GM21447 (cell line): ENCODE results near the gene GHRL.
"Not testable (repeated sequence)": the region's sequence is repeated elsewhere in the genome, so short reads cannot be mapped to it uniquely, and the experiment has no call there.

Source experiments
- ATAC-seq: cut with Tn5 transposase; IDR thresholded peaks from one replicate; pipeline ENCODE4 v1.9.1; 2021; ENCODE audit not compliant: unreplicated experiment

The GHRL gene

DNA sequence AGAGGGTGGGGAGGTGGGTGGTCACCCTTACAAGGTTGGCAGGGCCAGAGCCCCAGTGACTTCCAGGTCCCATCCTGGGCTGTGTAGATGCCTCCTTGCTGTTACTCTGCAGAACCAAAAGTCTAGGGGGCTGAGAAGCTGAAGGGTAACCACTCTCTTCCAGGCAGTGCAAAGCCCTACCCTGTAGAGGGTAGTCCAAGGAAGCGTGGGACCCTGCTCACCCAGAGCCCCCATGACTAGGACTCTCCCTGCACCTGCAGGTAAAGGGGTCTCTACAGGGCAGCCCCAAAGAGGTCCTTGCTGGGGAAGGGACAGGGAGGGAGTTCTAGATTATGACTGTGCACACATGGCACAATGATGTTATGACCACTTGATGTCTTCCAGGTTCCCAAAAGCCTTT is 14.2 kb downstream of the GHRL start:
- ATAC-seq: no peak

DNA sequence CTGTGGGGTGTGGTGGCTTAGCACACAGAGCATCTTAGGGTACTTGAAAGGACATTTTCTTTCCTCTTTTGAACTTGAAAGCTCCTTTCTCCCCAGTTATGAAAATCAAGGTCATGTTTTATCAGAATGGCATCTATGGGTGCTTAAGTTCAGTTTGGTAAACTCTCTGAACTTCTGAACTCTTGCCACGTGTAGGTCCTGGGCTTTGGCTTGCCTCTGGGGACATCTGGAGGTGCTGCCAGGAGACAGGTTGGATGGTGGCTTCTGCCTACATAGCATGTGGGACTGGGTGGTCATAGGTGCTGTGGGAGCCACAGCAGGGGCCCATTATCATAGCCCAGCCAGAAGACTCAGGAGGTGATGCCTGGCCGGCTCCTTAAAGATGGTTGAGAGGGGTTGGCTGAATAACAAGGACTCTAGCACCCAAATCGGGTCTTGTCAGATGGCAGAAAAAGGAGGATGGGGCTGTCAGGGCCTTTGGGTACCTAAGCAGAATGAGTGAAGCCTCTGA is 15.6 kb downstream of the GHRL start:
- ATAC-seq: no peak

DNA sequence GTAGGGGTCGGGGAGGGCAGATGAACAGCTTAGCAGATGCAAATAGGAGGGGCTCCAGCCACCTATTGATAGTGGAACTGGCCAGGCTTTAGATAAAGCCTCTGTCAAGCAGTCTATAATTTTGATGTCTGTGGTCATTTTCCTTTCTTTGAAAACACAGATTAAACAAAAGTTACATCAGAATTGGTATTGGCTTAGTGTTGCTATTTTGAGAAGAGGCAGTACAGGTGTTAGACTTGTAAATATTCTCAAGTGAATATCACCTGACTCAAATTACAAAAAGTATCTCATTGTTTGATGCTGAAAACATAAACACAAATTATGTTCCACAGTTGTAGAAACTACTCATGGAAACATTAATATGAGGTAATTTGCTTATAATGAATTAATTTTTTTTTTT is 18.1 kb downstream of the GHRL start:
- no peak for ATAC-seq

DNA sequence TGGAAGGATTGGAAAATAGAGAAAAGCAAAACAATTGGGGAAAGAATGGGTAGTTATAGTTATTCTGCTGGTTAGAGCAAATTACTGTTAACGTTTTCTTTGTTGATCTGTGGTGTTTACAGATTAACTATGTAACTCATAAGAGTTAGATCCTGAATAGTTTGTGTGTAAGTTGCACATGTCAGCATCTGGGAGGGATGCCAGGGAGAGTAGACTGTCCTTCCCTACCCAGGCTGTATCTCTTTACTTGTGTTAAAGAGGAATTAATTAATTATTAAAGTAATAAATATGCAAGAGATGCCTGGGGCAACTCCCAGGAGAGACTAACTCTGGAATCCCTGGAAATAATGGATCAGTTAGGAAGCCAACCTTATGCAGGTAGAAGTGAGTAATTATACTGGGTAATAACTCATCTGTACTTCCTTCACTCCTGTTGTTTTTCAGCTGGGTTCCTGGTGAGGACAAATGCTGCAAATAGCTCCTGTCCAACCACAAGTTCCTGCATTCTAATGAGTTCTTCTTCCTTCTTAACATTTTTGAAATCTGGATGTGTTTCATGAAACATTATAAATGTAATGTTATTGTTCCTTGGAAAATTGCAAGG is 18.9 kb downstream of the GHRL start:
- ATAC-seq: no peak

DNA sequence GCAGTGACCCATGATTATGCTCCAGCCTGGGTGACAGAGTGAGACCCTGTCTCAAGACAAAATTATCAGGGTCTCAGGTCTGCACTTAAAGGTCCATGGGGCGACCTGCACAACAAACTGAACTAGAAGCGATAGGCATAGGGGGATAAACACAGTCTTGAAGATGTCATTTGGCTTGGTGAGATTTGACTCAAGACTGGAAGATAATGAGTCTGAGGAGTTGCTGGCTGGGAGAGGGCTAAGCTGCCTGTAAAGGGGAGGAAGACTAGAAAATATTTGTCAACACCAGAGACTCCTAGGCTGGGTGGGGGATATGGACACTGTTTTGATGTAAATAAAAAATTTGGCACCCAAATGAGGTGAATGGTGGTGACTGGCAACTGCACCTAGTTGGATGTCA is 19.8 kb downstream of the GHRL start:
- no peak for ATAC-seq

DNA sequence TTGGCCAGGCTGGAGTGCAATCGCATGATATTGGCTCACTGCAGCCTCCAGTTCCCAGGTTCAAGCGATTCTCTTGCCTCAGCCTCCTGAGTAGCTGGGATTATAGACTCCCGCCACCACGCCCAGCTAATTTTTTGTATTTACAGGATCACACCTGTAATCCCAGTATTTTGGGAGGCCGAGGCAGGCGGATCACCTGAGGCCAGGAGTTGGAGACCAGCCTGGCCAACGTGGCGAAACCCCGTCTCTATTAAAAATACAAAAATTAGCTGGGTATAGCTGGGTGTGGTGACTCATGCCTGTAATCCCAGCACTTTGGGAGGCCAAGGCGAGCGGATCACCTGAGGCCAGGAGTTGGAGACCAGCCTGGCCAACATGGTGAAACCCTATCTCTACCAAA is 20.3 kb downstream of the GHRL start:
- ATAC-seq: not testable (repeated sequence)

DNA sequence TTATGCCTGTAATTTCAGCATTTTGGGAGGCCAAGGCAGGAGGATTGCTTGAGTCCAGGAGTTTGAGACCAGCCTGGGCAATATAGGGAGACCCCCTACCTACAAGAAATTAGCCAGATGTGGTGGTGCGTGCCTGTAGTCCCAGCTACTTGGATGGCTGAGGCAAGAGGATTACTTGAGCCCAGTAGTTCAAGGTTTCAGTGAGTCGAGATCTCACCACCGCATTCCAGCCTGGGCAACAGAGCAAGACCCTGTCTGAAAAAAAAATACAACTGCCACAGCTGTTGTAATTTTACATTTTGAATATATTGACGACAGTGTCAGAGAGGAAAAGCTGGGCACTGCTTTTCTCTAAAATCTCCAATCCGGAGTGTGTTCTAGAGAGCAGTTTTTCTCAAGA is 23.3 kb downstream of the GHRL start:
- ATAC-seq: no peak

DNA sequence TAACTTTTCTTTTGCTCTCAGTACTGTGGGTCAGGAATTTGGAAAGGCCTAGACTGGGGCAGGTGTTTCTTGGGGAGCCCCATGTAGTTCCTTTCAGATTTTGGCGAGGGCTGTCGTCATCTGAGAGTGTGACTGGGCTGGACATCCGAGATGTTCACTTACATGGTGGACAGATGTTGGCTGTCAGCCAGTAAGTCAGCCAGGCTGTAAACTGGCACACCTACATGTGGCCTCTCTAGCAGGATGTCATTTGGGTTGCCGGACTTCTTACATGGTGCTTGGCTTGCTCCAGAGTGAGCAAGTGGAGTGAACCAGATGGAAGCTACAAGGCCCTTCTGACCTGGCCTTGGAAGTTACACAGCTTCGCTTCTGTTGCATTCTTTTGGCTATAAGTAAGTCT is 23.8 kb downstream of the GHRL start:
- no peak for ATAC-seq

DNA sequence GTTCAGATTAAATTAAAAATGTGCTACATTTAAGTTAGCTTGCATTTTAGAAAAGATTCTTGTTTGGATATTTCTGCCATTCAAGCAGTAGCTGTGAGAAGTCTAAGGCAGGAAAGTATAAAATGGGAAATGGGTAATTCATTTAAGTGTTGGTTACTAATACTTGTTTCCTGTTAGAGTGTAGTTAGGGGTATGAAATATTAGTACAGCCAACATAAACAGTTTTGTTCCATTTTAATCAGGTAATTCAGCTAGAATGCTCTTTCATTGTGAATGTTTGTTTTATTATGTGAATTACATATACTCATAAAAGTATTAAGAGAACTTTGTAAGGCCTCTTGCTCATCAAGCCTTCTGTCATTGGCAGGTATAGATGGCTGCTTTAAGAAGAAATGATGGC is 24.6 kb downstream of the GHRL start:
- ATAC-seq: no peak

DNA sequence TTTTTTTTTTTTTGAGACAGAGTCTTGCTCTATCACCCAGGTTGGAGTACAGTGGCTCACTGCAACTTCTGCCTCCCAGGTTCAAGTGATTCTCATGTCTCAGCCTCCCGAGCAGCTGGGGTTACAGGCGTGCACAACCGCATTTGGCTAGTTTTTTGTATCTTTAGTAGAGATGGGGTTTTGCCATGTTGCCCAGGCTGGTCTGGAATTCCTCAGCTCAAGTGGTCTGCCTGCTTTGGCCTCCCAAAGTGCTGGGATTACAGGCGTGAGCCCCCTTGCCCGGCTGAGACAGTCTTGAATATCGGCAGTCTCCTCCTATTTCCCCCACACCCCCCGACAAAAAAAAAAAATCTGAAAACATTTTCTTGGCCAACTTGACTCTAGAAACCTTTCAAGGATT is 25.8 kb downstream of the GHRL start:
- not testable (repeated sequence) for ATAC-seq

DNA sequence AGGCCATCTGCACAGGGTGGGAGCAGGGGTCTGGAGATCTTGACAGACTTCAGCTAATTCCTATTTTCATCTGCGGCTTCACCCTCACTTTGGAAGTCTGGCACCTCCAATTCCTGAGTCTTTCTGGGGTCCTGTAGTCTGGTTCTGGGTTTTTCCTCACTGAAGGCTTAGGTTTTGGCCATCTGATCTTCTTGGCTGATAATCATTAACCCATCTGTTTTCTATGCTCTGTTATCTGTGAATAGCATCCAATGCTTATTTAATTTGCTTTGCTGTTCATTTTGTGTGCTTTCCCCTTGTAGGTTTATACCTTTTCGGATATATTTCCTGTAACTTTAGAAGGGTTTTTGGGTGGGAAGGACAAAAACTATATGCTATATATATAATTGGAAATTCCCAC is 26.9 kb downstream of the GHRL start:
- ATAC-seq: no peak

DNA sequence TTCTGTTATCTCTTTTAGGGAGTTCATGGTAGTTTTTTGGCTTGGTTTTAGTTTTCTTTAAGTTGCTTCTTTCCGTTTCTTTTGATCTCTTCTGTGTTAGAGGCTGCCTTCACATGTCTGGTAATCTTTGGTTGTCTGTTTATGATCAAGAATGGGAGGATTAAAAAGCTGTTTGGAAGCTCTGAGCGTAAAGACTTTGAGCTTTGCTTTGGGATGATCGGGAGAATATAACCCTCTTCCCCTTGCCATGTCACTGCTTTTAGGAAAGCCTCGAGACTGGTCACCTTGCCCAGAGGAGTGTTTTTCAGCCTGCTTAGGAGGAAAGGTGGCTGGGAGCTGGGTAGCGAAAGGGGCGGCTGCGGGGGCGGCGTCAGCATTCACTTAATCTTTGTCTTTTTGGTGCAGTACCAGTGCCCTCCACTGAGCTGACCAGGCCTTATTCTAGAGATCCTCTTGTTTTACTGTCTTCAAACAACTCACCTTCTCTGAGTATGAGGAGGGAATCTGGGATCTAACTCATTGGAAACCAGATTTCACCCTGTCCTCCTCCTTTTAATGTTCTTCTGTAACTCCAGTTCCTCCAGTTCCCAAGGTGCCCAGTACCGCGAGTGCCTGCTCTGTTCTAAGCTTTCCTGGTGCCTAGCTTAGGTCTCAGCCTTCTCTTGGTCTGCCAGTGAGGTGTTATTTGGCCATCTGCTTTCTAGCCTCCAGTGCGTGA is 28.9 kb downstream of the GHRL start:
- ATAC-seq: no peak

DNA sequence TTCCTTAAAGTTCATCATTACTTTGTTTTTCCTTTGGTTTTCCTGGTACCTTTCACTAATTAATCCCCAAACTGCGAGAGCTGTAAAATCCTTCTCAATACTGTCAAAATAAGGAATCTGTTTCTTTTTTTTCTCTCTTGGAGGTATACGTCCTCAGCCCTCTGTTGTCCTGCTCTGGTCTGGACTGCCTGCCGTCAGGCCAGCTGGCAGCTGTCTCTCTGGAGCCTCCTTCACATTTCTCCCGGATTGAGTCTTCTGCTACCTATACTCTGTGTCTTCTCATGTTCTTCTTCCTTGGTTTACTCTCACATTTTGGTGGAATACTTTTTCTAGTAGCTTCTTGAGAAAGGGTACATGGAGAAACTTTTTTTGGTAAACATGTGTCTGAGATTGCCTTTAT is 30.7 kb downstream of the GHRL start:
- ATAC-seq: no peak

DNA sequence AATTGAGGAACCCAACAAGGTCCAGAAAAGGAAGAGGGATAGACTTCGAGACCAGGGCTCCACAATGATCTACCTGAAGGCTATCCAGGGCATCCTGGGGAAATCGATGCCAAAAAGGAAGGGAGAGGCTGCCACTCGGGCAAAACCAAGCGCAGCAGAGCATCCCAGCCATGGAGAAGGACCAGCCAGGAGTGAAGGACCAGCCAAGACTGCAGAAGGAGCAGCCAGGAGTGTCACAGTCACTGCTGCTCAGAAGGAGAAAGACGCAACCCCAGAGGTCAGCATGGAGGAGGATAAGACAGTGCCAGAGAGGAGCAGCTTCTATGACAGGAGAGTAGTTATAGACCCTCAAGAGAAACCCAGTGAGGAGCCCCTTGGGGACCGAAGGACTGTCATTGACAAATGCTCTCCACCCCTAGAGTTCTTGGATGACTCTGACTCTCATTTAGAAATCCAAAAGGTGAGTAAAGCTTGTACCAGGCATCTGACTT is 32.5 kb downstream of the GHRL start:
- no peak for ATAC-seq

DNA sequence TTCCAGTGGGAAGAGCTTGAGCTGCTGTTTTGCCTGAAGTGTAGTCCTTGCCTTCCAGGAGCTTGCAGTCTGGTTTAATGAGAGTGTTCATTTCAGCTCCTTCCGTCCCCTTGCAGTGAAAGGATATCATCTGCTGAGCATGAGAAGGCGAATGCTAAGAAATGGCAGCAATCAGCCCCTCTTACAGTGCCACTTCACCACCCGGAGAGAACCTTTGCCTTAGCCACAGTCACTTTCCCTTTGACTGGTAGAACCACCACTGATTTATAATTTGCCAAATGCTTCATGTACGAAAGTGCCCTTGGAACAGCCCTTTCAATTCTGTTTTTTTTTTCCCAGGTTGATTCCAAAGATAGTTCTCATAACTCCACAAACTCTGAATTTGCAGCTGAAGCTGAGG is 32.9 kb downstream of the GHRL start:
- ATAC-seq: no peak

DNA sequence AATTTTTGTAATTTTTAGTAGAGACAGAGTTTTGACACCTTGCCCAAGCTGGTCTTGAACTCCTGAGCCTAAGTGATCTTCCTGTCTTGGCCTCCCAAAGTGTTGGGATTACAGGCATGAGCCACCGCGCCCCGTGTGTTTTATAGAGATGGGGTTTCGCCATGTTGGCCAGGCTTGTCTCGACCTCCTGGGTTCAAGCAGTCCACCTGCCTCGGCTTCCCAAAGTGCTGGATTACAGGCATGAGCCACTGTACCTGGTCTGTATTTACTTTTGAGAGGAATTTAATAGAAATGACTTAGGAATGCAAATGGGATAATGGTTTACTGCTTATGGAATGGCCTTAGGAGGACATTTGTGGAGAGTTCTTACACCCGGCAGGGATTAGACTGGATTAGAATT is 33.7 kb downstream of the GHRL start:
- no peak for ATAC-seq

DNA sequence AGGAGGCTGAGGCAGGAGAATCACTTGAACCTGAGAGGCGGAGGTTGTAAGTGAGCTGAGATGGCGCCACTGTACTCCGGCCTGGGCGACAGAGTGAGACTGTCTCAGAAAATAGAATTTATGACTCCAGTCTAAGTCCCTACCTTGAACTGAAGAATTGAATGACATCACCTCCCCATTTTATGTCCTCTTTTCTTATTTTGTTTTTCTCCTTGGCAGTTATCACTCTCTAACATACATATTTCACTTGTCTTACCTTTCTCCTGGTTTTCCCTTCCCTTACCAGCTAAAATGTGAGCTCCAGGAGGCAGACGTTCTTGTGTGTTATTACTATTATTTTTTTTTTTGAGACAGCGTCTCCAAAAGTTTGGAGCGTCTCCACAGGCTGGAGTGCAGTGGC is 36.9 kb downstream of the GHRL start:
- ATAC-seq: no peak

DNA sequence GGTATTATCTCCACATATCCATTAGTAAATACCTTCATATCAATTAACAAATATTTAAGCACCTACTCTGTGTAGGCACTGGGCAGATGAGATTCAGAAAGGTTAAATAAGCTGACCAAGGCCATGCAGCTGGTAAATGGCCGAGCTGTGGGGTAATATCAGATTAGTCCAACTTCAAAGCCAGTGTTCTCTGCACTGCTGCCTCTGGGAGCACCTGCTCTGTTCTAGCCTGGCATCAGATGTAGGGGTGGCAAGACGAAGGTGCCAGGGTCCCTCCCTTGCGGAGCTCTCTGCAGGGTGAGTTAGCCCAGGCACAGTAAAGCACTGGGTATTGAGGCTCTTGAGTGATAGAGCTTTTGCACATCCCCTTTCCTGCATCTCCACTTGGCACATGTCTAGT is 39.0 kb downstream of the GHRL start:
- ATAC-seq: no peak

DNA sequence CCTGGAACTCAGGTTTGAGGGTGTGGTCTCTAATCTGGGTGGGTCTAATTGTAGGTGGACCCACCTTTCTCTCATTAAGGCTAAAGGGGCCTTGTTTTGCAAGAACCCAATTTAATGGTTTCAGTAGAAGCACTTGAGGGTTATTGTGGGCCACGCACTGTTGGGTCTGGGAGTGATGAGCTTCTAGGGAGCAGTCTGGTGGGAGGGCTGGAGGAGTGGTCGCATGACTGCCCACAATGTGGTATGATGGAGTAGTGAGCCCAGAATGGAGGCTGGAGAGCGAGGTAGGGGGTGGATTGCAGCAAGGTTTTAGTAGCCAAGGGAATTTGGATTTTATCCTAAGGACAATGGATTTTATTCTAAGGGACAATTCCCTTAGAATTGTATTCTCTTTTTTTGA is 41.7 kb downstream of the GHRL start:
- no peak for ATAC-seq

DNA sequence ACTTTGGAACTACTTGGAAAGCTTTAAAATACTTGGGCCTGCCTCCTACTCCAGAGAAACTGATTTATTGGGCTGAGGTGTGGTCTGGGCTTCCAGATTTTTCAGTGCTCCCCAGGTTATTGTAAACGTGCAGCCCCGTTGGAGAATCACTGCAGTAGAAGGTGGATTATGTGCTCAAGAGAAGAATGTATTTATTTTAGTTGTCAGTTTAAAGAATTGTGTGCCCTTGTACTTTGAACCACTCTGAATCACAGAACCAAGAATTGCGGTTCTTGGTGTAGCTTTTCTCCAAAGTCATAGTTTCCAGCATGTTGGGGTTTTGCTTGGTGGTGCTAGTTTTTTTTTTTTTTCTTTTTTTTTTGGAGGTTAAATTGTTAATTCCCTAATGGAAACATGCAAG is 42.9 kb downstream of the GHRL start:
- ATAC-seq: no peak

DNA sequence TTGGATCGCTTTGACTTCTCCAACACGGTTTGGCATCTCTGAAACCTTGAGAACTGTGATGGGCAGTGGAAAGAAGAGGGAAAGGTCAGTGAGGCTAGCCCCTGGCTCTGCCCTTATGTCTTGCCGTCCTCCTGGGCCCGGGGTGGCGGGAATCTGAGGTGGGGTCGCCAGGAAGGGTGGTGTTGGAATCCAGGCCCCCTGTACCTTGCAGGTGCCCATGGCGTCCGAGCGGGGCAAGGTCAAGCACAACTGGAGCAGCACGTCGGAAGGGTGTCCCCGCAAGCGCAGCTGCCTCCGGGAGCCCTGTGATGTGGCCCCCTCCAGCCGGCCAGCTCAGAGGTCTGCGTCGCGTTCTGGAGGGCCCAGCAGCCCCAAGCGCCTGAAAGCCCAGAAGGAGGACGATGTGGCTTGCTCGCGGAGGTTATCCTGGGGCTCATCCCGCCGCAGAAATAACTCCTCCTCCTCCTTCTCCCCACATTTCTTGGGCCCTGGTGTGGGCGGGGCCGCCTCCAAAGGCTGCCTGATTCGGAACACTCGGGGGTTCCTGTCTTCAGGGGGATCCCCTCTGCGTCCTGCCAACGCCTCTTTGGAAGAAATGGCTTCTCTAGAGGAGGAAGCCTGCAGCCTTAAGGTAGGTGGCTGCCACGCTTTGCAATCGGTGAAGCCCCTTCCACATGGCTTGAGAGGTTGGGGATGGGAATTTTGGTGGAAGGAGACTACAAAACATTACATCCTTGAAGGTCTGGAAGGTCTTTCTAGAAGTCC is 43.6 kb downstream of the GHRL start:
- peak; percentile 33 for ATAC-seq
